ENCODE measurements around the gene KRT72. TPM values are rescaled to one million over a fixed set of nuclear protein-coding genes. Genes with fewer than 3 reads are reported as not detected.

KRT72 gene
- polyA plus RNA-seq, 1 donor from 2014 or later, result not detected

DNA sequence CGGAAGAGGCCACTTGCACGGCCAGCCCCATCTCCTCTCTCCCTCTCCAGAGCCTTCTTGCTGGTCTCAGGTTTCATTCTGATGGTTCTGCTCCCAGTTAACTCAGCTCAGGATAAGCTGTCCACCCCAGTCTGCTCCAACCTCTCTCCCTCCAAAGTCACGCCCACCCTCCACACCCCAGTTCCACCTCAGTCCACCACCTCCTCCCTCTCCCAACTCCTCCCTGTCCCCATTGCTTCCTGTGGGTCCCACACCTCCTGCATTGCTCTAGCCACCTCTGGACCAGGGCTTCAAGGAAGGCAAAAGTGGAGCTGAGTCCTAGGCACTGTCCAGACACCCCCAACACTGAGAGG is 61.5 kb downstream of the KRT72 start:
- Histone ChIP-seq H3K4me3 (ENCODE audit: low read length) (no peak overlapping the region), H3K9me3 (ENCODE audit: low read length) (no peaks in the 10 kb centered on the region), H3K27me3 (ENCODE audit: insufficient read depth, low read depth, low read length) (no peaks in the 10 kb centered on the region), H4K20me1 (ENCODE audit: insufficient read depth) (no peaks in the 10 kb centered on the region), H3K79me2 (replicated peaks; ENCODE audit: insufficient read depth, low read length) (no peaks in the 10 kb centered on the region), H3K36me3 (ENCODE audit: insufficient read depth, low read length) (no peaks in the 10 kb centered on the region), H3K4me2 (ENCODE audit: low read length) (no peak overlapping the region), H2AFZ (ENCODE audit: low read depth, low read length) (no peak overlapping the region), H3K9me2 (ENCODE audit: insufficient read depth, low read length) (no peaks in the 10 kb centered on the region), H3K9ac (ENCODE audit: low read length) (no peak overlapping the region), H3F3A (ENCODE audit: insufficient read depth, low read length, poor library complexity, severe bottlenecking) (no peaks in the 10 kb centered on the region), H3K27ac (ENCODE audit: low read length) (no peak overlapping the region)
- TF ChIP-seq CTCF (IDR thresholded peaks at IDR 0.05; ENCODE audit: poor library complexity, severe bottlenecking) (no peak), MXI1 (conservative IDR thresholded peaks at IDR 0.05; ENCODE audit: poor library complexity, severe bottlenecking) (no peak), SMC3 (conservative IDR thresholded peaks at IDR 0.05; ENCODE audit: poor library complexity) (no peak), POLR2AphosphoS5 (IDR thresholded peaks at IDR 0.05) (no peak), RAD21 (conservative IDR thresholded peaks at IDR 0.05) (no peak), TAF1 (IDR thresholded peaks at IDR 0.05; ENCODE audit: low read depth) (no peak), EP300 (conservative IDR thresholded peaks at IDR 0.05; ENCODE audit: poor library complexity, severe bottlenecking) (no peak), EZH2 (IDR thresholded peaks at IDR 0.05; ENCODE audit: borderline replicate concordance, insufficient read depth, low read length, poor library complexity, severe bottlenecking) (no peak)
- TF ChIP-seq, protein P1, sequence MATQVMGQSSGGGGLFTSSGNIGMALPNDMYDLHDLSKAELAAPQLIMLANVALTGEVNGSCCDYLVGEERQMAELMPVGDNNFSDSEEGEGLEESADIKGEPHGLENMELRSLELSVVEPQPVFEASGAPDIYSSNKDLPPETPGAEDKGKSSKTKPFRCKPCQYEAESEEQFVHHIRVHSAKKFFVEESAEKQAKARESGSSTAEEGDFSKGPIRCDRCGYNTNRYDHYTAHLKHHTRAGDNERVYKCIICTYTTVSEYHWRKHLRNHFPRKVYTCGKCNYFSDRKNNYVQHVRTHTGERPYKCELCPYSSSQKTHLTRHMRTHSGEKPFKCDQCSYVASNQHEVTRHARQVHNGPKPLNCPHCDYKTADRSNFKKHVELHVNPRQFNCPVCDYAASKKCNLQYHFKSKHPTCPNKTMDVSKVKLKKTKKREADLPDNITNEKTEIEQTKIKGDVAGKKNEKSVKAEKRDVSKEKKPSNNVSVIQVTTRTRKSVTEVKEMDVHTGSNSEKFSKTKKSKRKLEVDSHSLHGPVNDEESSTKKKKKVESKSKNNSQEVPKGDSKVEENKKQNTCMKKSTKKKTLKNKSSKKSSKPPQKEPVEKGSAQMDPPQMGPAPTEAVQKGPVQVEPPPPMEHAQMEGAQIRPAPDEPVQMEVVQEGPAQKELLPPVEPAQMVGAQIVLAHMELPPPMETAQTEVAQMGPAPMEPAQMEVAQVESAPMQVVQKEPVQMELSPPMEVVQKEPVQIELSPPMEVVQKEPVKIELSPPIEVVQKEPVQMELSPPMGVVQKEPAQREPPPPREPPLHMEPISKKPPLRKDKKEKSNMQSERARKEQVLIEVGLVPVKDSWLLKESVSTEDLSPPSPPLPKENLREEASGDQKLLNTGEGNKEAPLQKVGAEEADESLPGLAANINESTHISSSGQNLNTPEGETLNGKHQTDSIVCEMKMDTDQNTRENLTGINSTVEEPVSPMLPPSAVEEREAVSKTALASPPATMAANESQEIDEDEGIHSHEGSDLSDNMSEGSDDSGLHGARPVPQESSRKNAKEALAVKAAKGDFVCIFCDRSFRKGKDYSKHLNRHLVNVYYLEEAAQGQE (IDR thresholded peaks at IDR 0.05; ENCODE audit: borderline replicate concordance), result no peak

DNA sequence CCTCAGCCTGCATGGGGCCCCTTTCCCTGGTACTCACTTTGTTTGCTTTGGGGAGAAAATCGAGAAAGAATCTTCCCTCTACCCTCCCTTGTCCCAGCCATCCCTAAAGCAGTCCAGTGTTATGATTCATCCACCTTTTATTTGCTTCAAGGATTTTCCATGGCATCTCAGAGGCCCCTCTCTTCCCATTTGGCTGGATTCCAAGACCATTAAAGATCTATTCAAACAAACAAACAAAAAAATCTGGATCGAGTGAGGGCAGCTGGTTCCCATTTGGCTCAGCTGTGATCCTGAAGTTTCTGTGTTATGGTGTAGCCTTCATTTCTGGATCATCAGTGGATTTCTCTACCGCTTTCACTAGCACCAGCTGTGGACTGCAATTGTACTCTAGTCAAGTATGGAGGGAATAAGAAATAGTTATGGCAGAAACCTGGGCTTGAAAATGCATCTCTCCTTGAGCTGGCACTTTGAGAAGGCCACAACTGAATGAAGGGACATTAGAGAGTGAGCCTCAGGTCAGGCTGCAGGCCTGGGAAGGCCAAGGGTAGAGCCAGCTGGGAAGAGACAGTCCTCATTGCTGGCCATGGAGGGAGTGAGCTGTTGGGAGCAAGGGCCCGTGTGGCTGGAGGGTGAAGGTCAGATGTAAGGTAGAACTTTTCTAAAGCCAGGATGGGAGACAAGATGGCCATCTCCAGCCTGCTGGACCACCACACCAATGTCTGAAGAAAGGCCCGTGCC is 62.0 kb downstream of the KRT72 start:
- Histone ChIP-seq H2AFZ (ENCODE audit: low read depth, low read length) (no peak overlapping the region), H3K9ac (ENCODE audit: low read length) (no peak overlapping the region), H3K4me2 (ENCODE audit: low read length) (no peak overlapping the region), H3K27me3 (ENCODE audit: insufficient read depth, low read depth, low read length) (no peaks in the 10 kb centered on the region), H3K79me2 (replicated peaks; ENCODE audit: insufficient read depth, low read length) (no peaks in the 10 kb centered on the region), H4K20me1 (ENCODE audit: insufficient read depth) (no peaks in the 10 kb centered on the region), H3K36me3 (ENCODE audit: insufficient read depth, low read length) (no peaks in the 10 kb centered on the region), H3F3A (ENCODE audit: insufficient read depth, low read length, poor library complexity, severe bottlenecking) (no peaks in the 10 kb centered on the region), H3K27ac (ENCODE audit: low read length) (no peak overlapping the region), H3K9me3 (ENCODE audit: low read length) (no peaks in the 10 kb centered on the region), H3K9me2 (ENCODE audit: insufficient read depth, low read length) (no peaks in the 10 kb centered on the region), H3K4me3 (ENCODE audit: low read length) (no peak overlapping the region)
- TF ChIP-seq POLR2AphosphoS5 (IDR thresholded peaks at IDR 0.05) (no peak), MXI1 (conservative IDR thresholded peaks at IDR 0.05; ENCODE audit: poor library complexity, severe bottlenecking) (no peak), SMC3 (conservative IDR thresholded peaks at IDR 0.05; ENCODE audit: poor library complexity) (no peak)
